C4-2B (cell line): ENCODE data around the gene MAN2A1.

Experiments
- H3K27ac ChIP-seq: fragments of 450-650 bp; 2 replicates; pipeline ENCODE4 v1.5.1; 2017
- CTCF ChIP-seq: fragments of 450-650 bp; conservative IDR thresholded peaks from 2 replicates; pipeline ENCODE4 v1.5.1; 2017; ENCODE audit warnings: mild to moderate bottlenecking
- ZFX ChIP-seq: fragments of 450-650 bp; IDR thresholded peaks from 2 replicates; pipeline ENCODE4 v1.6.1; 2017

The MAN2A1 gene

GRCh38 chr5:109905906-109906305 is 216.2 kb downstream of the MAN2A1 start:
- TF ChIP-seq ZFX (no peak), CTCF (no peak)
- no peak overlapping the region for H3K27ac ChIP-seq

GRCh38 chr5:109907189-109907588 is 217.5 kb downstream of the MAN2A1 start:
- no peak for TF ChIP-seq CTCF
- TF ChIP-seq ZFX, result no peak
- no peak overlapping the region for H3K27ac ChIP-seq

- TF ChIP-seq CTCF (no peak), ZFX (no peak)
- H3K27ac ChIP-seq, result no peak overlapping the region
These were observed 218.0 kb downstream of the MAN2A1 start for GRCh38 chr5:109907731-109908130.

GRCh38 chr5:109908366-109908765 is 218.6 kb downstream of the MAN2A1 start:
- H3K27ac ChIP-seq, result no peak overlapping the region
- TF ChIP-seq ZFX (no peak), CTCF (no peak)

- TF ChIP-seq CTCF (no peak), ZFX (no peak)
- H3K27ac ChIP-seq, result no peak overlapping the region
These were observed 221.1 kb downstream of the MAN2A1 start for GRCh38 chr5:109910874-109911273.

GRCh38 chr5:109911731-109912130 is 222.0 kb downstream of the MAN2A1 start:
- no peak for TF ChIP-seq CTCF
- TF ChIP-seq ZFX, result no peak
- no peak overlapping the region for H3K27ac ChIP-seq

GRCh38 chr5:109914906-109915305 is 225.2 kb downstream of the MAN2A1 start:
- no peak overlapping the region for H3K27ac ChIP-seq
- no peak for TF ChIP-seq ZFX
- TF ChIP-seq CTCF, result no peak
